OCI-LY3 (cell line): ENCODE results near the gene IGFBP4.

ENCODE experiments used
- H2AFZ ChIP-seq: fragments of 200-600, 300-600 bp; shearing (Covaris generic); 2 replicates; pipeline ENCODE4 v1.6.0; 2014; ENCODE audit warnings: antibody characterized with exemption, low read depth, low read length
- H3K27ac ChIP-seq: fragments of 200-600, 300-600 bp; sonication (generic); 2 replicates; pipeline ENCODE4 v1.5.1; 2014; ENCODE audit warnings: mild to moderate bottlenecking, low read length, moderate library complexity, mixed read lengths
- H3K27me3 ChIP-seq: fragments of 200-600, 300-600 bp; sonication (generic); 2 replicates; pipeline ENCODE4 v1.6.1; 2014; ENCODE audit warnings: low read depth, low read length, mixed read lengths
- H3K36me3 ChIP-seq: fragments of 200-600, 300-600 bp; sonication (generic); replicated peaks from 2 replicates; pipeline ENCODE3; 2014; ENCODE audit warnings: low read depth, low read length, mixed read lengths
- H3K4me1 ChIP-seq: fragments of 300-600, 200-600 bp; sonication (generic); 2 replicates; pipeline ENCODE4 v1.6.1; 2014; ENCODE audit warnings: low read length, mixed read lengths
- H3K4me2 ChIP-seq: fragments of 200-600, 300-600 bp; sonication (generic); 2 replicates; pipeline ENCODE4 v1.6.1; 2014; ENCODE audit warnings: low read length, mixed read lengths
- H3K4me3 ChIP-seq: fragments of 300-600, 200-600 bp; sonication (generic); 2 replicates; pipeline ENCODE4 v1.5.1; 2014; ENCODE audit warnings: antibody characterized with exemption, mild to moderate bottlenecking, low read length, moderate library complexity
- H3K79me2 ChIP-seq: fragments of 300-600, 200-600 bp; shearing (Covaris generic); 2 replicates; pipeline ENCODE4 v1.6.1; 2014; ENCODE audit warnings: mild to moderate bottlenecking, low read length, mixed read lengths
- H3K9ac ChIP-seq: fragments of 300-600, 200-600 bp; shearing (Covaris generic); 2 replicates; pipeline ENCODE4 v1.6.0; 2014; ENCODE audit warnings: mild to moderate bottlenecking, low read length, moderate library complexity
- H3K9me3 ChIP-seq: fragments of 200-600, 300-600 bp; shearing (Covaris generic); 2 replicates; pipeline ENCODE4 v1.6.1; 2014; ENCODE audit warnings: low read length, mixed read lengths; ENCODE audit not compliant: insufficient read depth
- H4K20me1 ChIP-seq: fragments of 200-600, 300-600 bp; sonication (generic); 2 replicates; pipeline ENCODE4 v1.6.1; 2016; ENCODE audit warnings: low read length, mixed read lengths; ENCODE audit not compliant: insufficient read depth
- EZH2phosphoT487 ChIP-seq: fragments of 200-600 bp; shearing (Covaris generic); IDR thresholded peaks from 2 replicates; pipeline ENCODE4 v1.6.1; 2018; ENCODE audit warnings: antibody characterized with exemption, mixed run types, low read depth
- TF ChIP-seq, protein P1 (sequence below): fragments of 200-600, 300-600 bp; sonication (generic); IDR thresholded peaks from 2 replicates; pipeline ENCODE4 v1.5.1; 2014; ENCODE audit warnings: antibody characterized with exemption, low read length, low read depth

IGFBP4 gene

DNA sequence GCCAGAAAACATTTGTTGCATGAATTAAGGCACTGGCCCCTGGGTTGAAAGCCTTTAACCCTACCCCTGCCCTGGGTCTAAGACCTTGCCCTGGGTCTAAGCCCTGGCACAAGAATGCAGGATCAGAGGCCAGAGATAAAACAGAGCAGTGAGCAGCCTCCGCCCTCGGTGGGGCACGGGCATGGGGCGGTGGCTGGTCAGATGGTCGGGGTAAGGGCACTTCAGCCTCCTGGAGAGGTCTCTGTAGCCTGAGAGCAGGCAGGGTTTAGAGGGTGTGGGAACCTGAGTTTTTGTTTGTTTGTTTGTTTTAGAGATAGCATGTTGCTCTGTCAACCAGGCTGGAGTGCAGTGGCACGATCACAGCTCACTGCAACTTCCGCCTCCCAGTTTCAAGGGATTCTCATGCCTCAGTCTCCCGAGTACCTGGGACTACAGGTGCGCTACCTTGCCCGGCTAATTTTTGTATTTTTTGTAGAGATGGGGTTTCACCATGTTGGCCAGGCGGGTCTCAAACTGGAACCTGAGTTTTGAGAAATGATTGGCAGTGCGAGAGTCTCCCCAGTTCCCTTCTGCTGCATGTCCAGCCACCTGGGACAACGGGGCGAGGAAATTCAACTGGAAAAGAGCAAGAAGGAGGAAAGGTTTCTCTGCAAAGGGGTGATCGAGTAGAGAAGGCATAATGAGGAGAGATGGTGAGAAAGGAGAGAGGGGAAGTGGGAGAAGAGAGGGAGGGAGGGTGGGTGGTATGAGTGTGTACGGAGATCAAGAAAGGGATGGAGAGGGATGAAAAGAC is 30.5 kb downstream of the IGFBP4 start:
- Histone ChIP-seq H3K27ac (no peak overlapping the region), H3K36me3 (no peaks in the 10 kb centered on the region), H3K4me2 (no peak overlapping the region), H3K9me3 (no peaks in the 10 kb centered on the region), H3K4me3 (no peak overlapping the region), H3K27me3 (peaks cover 8% of the 10 kb centered on the region; the same call in 1 of the 2 replicates), H3K4me1 (peaks cover 3% of the 10 kb centered on the region; the same call in 1 of the 2 replicates), H4K20me1 (no peaks in the 10 kb centered on the region), H3K79me2 (no peaks in the 10 kb centered on the region), H3K9ac (no peak overlapping the region), H2AFZ (no peak overlapping the region)
- TF ChIP-seq EZH2phosphoT487, result no peak
- TF ChIP-seq, protein P1, sequence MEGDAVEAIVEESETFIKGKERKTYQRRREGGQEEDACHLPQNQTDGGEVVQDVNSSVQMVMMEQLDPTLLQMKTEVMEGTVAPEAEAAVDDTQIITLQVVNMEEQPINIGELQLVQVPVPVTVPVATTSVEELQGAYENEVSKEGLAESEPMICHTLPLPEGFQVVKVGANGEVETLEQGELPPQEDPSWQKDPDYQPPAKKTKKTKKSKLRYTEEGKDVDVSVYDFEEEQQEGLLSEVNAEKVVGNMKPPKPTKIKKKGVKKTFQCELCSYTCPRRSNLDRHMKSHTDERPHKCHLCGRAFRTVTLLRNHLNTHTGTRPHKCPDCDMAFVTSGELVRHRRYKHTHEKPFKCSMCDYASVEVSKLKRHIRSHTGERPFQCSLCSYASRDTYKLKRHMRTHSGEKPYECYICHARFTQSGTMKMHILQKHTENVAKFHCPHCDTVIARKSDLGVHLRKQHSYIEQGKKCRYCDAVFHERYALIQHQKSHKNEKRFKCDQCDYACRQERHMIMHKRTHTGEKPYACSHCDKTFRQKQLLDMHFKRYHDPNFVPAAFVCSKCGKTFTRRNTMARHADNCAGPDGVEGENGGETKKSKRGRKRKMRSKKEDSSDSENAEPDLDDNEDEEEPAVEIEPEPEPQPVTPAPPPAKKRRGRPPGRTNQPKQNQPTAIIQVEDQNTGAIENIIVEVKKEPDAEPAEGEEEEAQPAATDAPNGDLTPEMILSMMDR, result no peak

DNA sequence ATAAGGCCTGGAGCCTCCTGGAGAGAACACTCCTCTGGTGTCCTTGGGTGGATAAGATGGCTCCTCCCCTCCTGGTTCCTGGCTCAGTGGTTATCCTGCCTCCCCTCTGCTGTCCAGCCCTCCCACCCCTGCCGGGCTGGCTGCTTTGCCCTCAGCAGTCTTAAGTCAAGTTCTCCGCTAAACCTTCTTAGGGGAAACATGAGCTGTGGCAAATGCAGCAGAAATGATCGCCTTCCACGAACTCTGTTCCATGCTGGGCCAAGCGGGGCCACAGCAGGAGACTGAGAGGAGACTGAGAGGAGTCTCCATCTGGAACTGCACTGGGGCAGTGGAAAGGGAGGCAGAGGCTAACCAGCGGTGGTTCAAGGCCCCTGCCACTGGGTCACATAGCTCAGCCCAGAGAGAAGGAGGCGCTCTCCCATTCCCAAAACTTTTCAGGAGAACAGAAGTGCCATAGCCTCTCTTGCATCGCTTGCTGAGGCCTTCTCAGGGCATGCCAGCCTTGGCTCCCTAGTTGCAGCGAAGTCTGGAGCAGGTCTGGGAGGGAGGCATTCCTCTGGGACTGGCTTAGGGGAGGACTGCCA is 31.3 kb downstream of the IGFBP4 start:
- no peak overlapping the region for H2AFZ ChIP-seq
- H3K9ac ChIP-seq, result no peak overlapping the region
- H3K9me3 ChIP-seq, result no peaks in the 10 kb centered on the region
- no peak overlapping the region for H3K27ac ChIP-seq
- H4K20me1 ChIP-seq, result no peaks in the 10 kb centered on the region
- no peaks in the 10 kb centered on the region for H3K79me2 ChIP-seq
- no peak overlapping the region for H3K4me2 ChIP-seq
- TF ChIP-seq EZH2phosphoT487, result no peak
- TF ChIP-seq, protein P1, result no peak
- H3K4me1 ChIP-seq, result peaks cover 3% of the 10 kb centered on the region; the same call in 1 of the 2 replicates
- H3K36me3 ChIP-seq, result no peaks in the 10 kb centered on the region
- no peak overlapping the region for H3K4me3 ChIP-seq
- peaks cover 8% of the 10 kb centered on the region; the same call in 1 of the 2 replicates for H3K27me3 ChIP-seq

DNA sequence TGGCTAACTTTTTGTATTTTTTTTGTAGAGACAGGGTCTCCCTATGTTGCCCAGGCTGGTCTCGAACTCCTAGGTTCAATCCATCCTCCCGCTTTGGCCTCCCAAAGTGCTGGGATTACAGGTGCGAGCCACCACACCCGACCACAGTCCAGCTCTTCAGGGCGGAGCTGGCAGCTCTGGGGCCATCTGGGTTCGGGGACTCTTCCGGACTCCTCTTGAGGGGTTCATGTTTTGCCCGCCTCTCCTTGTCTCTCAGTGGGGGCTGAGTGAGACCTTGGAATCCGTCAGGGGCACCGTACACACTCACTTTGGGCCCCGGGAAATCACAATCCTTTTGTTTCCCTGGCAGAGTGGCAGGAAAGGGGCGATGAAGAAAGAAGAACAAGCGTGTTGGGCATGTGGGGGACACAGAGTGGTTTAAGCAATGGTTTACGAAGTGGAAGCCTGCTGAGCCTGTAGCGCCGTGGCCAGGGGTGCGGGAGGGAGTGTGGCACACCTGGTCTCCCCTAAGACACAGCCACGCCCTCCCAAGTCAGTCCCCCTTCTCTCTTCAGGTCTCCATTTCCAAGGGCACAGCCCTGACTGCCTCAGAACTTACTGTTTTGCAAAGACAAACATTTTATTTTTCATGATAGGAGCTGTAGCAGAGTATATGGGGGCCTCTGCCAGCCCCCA is 32.1 kb downstream of the IGFBP4 start:
- H3K79me2 ChIP-seq, result no peaks in the 10 kb centered on the region
- peaks cover 5% of the 10 kb centered on the region; the same call in 1 of the 2 replicates for H3K27me3 ChIP-seq
- no peak overlapping the region for H3K9ac ChIP-seq
- no peaks in the 10 kb centered on the region for H3K9me3 ChIP-seq
- H2AFZ ChIP-seq, result no peak overlapping the region
- no peak overlapping the region for H3K4me2 ChIP-seq
- H3K36me3 ChIP-seq, result no peaks in the 10 kb centered on the region
- H3K4me3 ChIP-seq, result no peak overlapping the region
- no peak for TF ChIP-seq EZH2phosphoT487
- TF ChIP-seq, protein P1, result no peak
- peaks cover 11% of the 10 kb centered on the region for H3K4me1 ChIP-seq
- H4K20me1 ChIP-seq, result no peaks in the 10 kb centered on the region
- H3K27ac ChIP-seq, result no peak overlapping the region

DNA sequence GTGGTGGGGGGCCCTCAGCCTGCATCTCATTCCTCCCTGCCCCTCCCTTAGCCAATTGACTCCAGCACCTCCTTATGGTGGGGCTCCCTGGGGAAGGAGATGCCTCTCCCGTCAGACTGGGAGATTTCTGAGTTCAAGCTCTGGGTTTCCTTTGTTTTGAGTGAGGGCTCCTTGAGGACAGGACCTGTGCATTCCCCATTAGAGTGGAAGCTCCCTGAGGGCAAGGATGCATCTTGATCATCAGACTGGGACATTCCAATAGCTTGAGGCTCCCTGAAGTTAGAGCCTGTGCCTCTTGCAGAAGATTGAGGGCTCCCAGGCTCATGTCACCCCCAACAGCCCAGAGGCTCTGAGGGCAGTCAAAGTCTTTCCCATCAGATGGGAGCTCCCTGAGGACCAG is 34.5 kb downstream of the IGFBP4 start:
- H3K36me3 ChIP-seq, result no peaks in the 10 kb centered on the region
- H3K4me1 ChIP-seq, result peaks cover 22% of the 10 kb centered on the region

More for the DNA sequence above, 34.5 kb downstream of the IGFBP4 start:
- Histone ChIP-seq H3K9ac (no peak overlapping the region), H3K9me3 (no peaks in the 10 kb centered on the region), H3K4me2 (no peak overlapping the region), H3K79me2 (no peaks in the 10 kb centered on the region), H3K27me3 (peaks cover 5% of the 10 kb centered on the region; the same call in 1 of the 2 replicates), H2AFZ (no peak overlapping the region), H3K27ac (no peak overlapping the region), H3K4me3 (no peak overlapping the region), H4K20me1 (no peaks in the 10 kb centered on the region)
- TF ChIP-seq EZH2phosphoT487, result no peak
- TF ChIP-seq, protein P1, result no peak
